GM19395 (cell line): ENCODE results near the gene MSRB1.
A peak's percentile ranks its signal among the peaks of the same experiment; 100 is the strongest.

ENCODE experiments used
- ATAC-seq: cut with Tn5 transposase; IDR thresholded peaks from one replicate; pipeline ENCODE4 v1.9.1; 2021; ENCODE audit warnings: mild to moderate bottlenecking, moderate library complexity; ENCODE audit not compliant: unreplicated experiment

Gene MSRB1

GRCh38 chr16:1942810-1943726, at the start of gene MSRB1:
TSS of gene MSRB1 (minus strand) at chr16:1943199. CDS start at chr16:1943156, 43 bp downstream.
- peak; percentile 86 for ATAC-seq

GRCh38 chr16:1991948-1992703, 49.1 kb upstream of the MSRB1 start:
- ATAC-seq: peak; percentile 52

GRCh38 chr16:1991588-1991947, 48.6 kb upstream of the MSRB1 start:
- no peak for ATAC-seq

GRCh38 chr16:1991135-1991551, 48.1 kb upstream of the MSRB1 start:
- ATAC-seq: no peak

- no peak for ATAC-seq
Observed at GRCh38 chr16:1990351-1991134, 47.5 kb upstream of the MSRB1 start.

- no peak for ATAC-seq
Observed at GRCh38 chr16:1990101-1990350, 47.0 kb upstream of the MSRB1 start.

- ATAC-seq: no peak
Observed at GRCh38 chr16:1989209-1990100, 46.5 kb upstream of the MSRB1 start, which contains the start of gene SYNGR3. TSS of gene SYNGR3 (plus strand) at chr16:1989970. CDS start at chr16:1990103, 133 bp downstream.

GRCh38 chr16:1987198-1987597, 44.2 kb upstream of the MSRB1 start:
- ATAC-seq: no peak

- no peak for ATAC-seq
Observed at GRCh38 chr16:1985466-1986150, 42.6 kb upstream of the MSRB1 start.

- ATAC-seq: peak; percentile 24
Observed at GRCh38 chr16:1984347-1985225, 41.6 kb upstream of the MSRB1 start.

GRCh38 chr16:1983544-1984346, 40.7 kb upstream of the MSRB1 start, which contains the start of gene GFER:
TSS of gene GFER (plus strand) at chr16:1984193. CDS start at chr16:1984219, 26 bp downstream.
- ATAC-seq: peak; percentile 70

- ATAC-seq: no peak
Observed at GRCh38 chr16:1982991-1983543, 40.1 kb upstream of the MSRB1 start.

- no peak for ATAC-seq
Observed at GRCh38 chr16:1982013-1982433, 39.0 kb upstream of the MSRB1 start.

- ATAC-seq: no peak
Observed at GRCh38 chr16:1981398-1981836, 38.4 kb upstream of the MSRB1 start, which contains the start of gene NOXO1. TSS of gene NOXO1 (minus strand) at chr16:1981469. CDS start at chr16:1981179, 290 bp downstream.

- ATAC-seq: no peak
Observed at GRCh38 chr16:1980770-1981087, 37.7 kb upstream of the MSRB1 start.

- no peak for ATAC-seq
Observed at GRCh38 chr16:1980030-1980769, 37.2 kb upstream of the MSRB1 start.
